Neural cell (in vitro differentiated cells): ENCODE measurements around the gene SYCE3. TPM values are rescaled to one million over a fixed set of nuclear protein-coding genes. Genes with fewer than 3 reads are reported as not detected.
"Not testable (repeated sequence)": the region's sequence is repeated elsewhere in the genome, so short reads cannot be mapped to it uniquely, and the experiment has no call there.

Source experiments
- H2AFZ ChIP-seq: fragments of 200-600, 300-800 bp; sonication (generic), shearing (Covaris generic); 2 replicates; pipeline ENCODE4 v1.6.0; 2014; ENCODE audit warnings: low read depth, mild to moderate bottlenecking, antibody characterized with exemption, low read length, moderate library complexity
- H3F3A ChIP-seq: fragments of 200-600 bp; shearing (Covaris generic); 2 replicates; pipeline ENCODE4 v1.6.1; 2016; ENCODE audit warnings: mild to moderate bottlenecking, moderate library complexity, mixed read lengths, antibody characterized with exemption, low read length; ENCODE audit not compliant: insufficient read depth, poor library complexity, severe bottlenecking
- H3K27ac ChIP-seq: fragments of 200-600, 300-800 bp; sonication (generic), shearing (Covaris generic); 2 replicates; pipeline ENCODE4 v1.5.1; 2014; ENCODE audit warnings: mild to moderate bottlenecking, low read length, moderate library complexity
- H3K27me3 ChIP-seq: fragments of 300-800, 200-600 bp; sonication (generic), shearing (Covaris generic); 2 replicates; pipeline ENCODE4 v1.6.0; 2014; ENCODE audit warnings: mild to moderate bottlenecking, low read depth, low read length, moderate library complexity; ENCODE audit not compliant: insufficient read depth
- H3K36me3 ChIP-seq: fragments of 300-800, 200-600 bp; sonication (generic), shearing (Covaris generic); 2 replicates; pipeline ENCODE4 v1.5.1; 2014; ENCODE audit warnings: mild to moderate bottlenecking, antibody characterized with exemption, low read length, moderate library complexity; ENCODE audit not compliant: insufficient read depth
- H3K4me2 ChIP-seq: fragments of 300-800, 200-600 bp; sonication (generic), shearing (Covaris generic); 2 replicates; pipeline ENCODE4 v1.6.0; 2014; ENCODE audit warnings: mild to moderate bottlenecking, low read length
- H3K4me3 ChIP-seq: fragments of 300-800, 200-600 bp; sonication (generic), shearing (Covaris generic); 2 replicates; pipeline ENCODE4 v1.5.1; 2014; ENCODE audit warnings: mild to moderate bottlenecking, low read length, moderate library complexity
- H3K79me2 ChIP-seq: fragments of 200-600 bp; shearing (Covaris generic); replicated peaks from 2 replicates; pipeline ENCODE4 v1.6.0; 2014; ENCODE audit warnings: mild to moderate bottlenecking, low read length, moderate library complexity; ENCODE audit not compliant: insufficient read depth
- H3K9ac ChIP-seq: fragments of 300-800, 200-600 bp; sonication (generic), shearing (Covaris generic); 2 replicates; pipeline ENCODE4 v1.6.1; 2016; ENCODE audit warnings: mild to moderate bottlenecking, low read length, mixed read lengths
- H3K9me2 ChIP-seq: fragments of 200-600 bp; shearing (Covaris generic); 2 replicates; pipeline ENCODE4 v1.6.1; 2016; ENCODE audit warnings: mild to moderate bottlenecking, low read length, mixed read lengths; ENCODE audit not compliant: insufficient read depth
- H3K9me3 ChIP-seq: fragments of 200-600, 300-800 bp; sonication (generic), shearing (Covaris generic); 2 replicates; pipeline ENCODE4 v1.6.1; 2016; ENCODE audit warnings: mild to moderate bottlenecking, mixed run types, low read length, moderate library complexity, mixed read lengths
- H4K20me1 ChIP-seq: fragments of 200-600 bp; shearing (Covaris generic); 2 replicates; pipeline ENCODE4 v1.6.1; 2016; ENCODE audit warnings: mild to moderate bottlenecking, mixed run types; ENCODE audit not compliant: insufficient read depth
- CTCF ChIP-seq: fragments of 450-650 bp; IDR thresholded peaks from 2 replicates; pipeline ENCODE4 v1.5.1; 2014; ENCODE audit warnings: antibody characterized with exemption, mild to moderate bottlenecking, moderate library complexity; ENCODE audit not compliant: poor library complexity, severe bottlenecking
- EP300 ChIP-seq: fragments of 450-650 bp; conservative IDR thresholded peaks from 2 replicates; pipeline ENCODE4 v1.6.1; 2014; ENCODE audit warnings: antibody characterized with exemption, mild to moderate bottlenecking, moderate library complexity; ENCODE audit not compliant: poor library complexity, severe bottlenecking
- EZH2 ChIP-seq: fragments of 200-600, 300-800 bp; shearing (Covaris generic), sonication (generic); IDR thresholded peaks from 2 replicates; pipeline ENCODE4 v1.6.1; 2014; ENCODE audit warnings: antibody characterized with exemption, low read length, borderline replicate concordance, mild to moderate bottlenecking; ENCODE audit not compliant: insufficient read depth, poor library complexity, severe bottlenecking
- MXI1 ChIP-seq: fragments of 450-650 bp; conservative IDR thresholded peaks from 2 replicates; pipeline ENCODE4 v1.6.1; 2014; ENCODE audit warnings: antibody characterized with exemption, mild to moderate bottlenecking; ENCODE audit not compliant: poor library complexity, severe bottlenecking
- POLR2AphosphoS5 ChIP-seq: IDR thresholded peaks from 2 replicates; pipeline ENCODE4 v1.6.1; 2012
- RAD21 ChIP-seq: fragments of 450-650 bp; conservative IDR thresholded peaks from 2 replicates; pipeline ENCODE4 v1.6.1; 2014; ENCODE audit warnings: antibody characterized with exemption, mild to moderate bottlenecking, moderate library complexity
- REST ChIP-seq: IDR thresholded peaks from 2 replicates; pipeline ENCODE4 v1.6.1; 2012; ENCODE audit warnings: borderline replicate concordance
- SMC3 ChIP-seq: fragments of 450-650 bp; conservative IDR thresholded peaks from 2 replicates; pipeline ENCODE4 v1.6.1; 2014; ENCODE audit warnings: antibody characterized with exemption, mild to moderate bottlenecking, moderate library complexity; ENCODE audit not compliant: poor library complexity
- TAF1 ChIP-seq: IDR thresholded peaks from 2 replicates; pipeline ENCODE4 v1.6.1; 2012; ENCODE audit warnings: low read depth
- polyA plus RNA-seq: library from polyadenylated mRNA; depleted of rRNA; stranded (reverse); fragments of >200 nt; gene quantifications from 2 replicates; pipeline ENCODE4 v1.2.3, GENCODE V29; 2014

SYCE3 gene
- polyA plus RNA-seq, 1 donor from 2014 or later, result not detected

- H3K9ac ChIP-seq, result no peak overlapping the region
- no peaks in the 10 kb centered on the region for H3F3A ChIP-seq
- no peak overlapping the region for H3K4me3 ChIP-seq
- no peaks in the 10 kb centered on the region for H3K36me3 ChIP-seq
- no peaks in the 10 kb centered on the region for H3K27me3 ChIP-seq
- H4K20me1 ChIP-seq, result no peaks in the 10 kb centered on the region
- H3K4me2 ChIP-seq, result no peak overlapping the region
- no peaks in the 10 kb centered on the region for H3K79me2 ChIP-seq
- H3K27ac ChIP-seq, result no peak overlapping the region
- no peak overlapping the region for H2AFZ ChIP-seq
- no peak for TF ChIP-seq MXI1
- TF ChIP-seq CTCF, result no peak
- no peak for TF ChIP-seq TAF1
- TF ChIP-seq EP300, result no peak
- no peak for TF ChIP-seq POLR2AphosphoS5
- no peak for TF ChIP-seq SMC3
- TF ChIP-seq REST, result no peak
- no peak for TF ChIP-seq RAD21
- TF ChIP-seq EZH2, result no peak
- no peaks in the 10 kb centered on the region for H3K9me3 ChIP-seq
- H3K9me2 ChIP-seq, result no peaks in the 10 kb centered on the region
Measured at GRCh38 chr22:50521710-50522109, 41.0 kb downstream of the SYCE3 start.

GRCh38 chr22:50520826-50521453 is 41.8 kb downstream of the SYCE3 start:
- no peaks in the 10 kb centered on the region for H3K9me2 ChIP-seq
- no peak overlapping the region for H3K27ac ChIP-seq
- H3K79me2 ChIP-seq, result no peaks in the 10 kb centered on the region
- no peak overlapping the region for H3K9ac ChIP-seq
- H4K20me1 ChIP-seq, result no peaks in the 10 kb centered on the region
- H3F3A ChIP-seq, result no peaks in the 10 kb centered on the region
- H2AFZ ChIP-seq, result no peak overlapping the region
- no peak overlapping the region for H3K4me2 ChIP-seq
- no peaks in the 10 kb centered on the region for H3K9me3 ChIP-seq
- H3K4me3 ChIP-seq, result no peak overlapping the region
- H3K27me3 ChIP-seq, result no peaks in the 10 kb centered on the region
- TF ChIP-seq EP300 (no peak), REST (no peak), TAF1 (no peak), CTCF (no peak), EZH2 (no peak), SMC3 (no peak), POLR2AphosphoS5 (no peak), MXI1 (no peak), RAD21 (no peak)
- no peaks in the 10 kb centered on the region for H3K36me3 ChIP-seq

GRCh38 chr22:50520184-50520583 is 42.5 kb downstream of the SYCE3 start:
- not testable (repeated sequence) for H2AFZ ChIP-seq, H3K27ac ChIP-seq, H3K36me3 ChIP-seq, H3K79me2 ChIP-seq, H3K4me2 ChIP-seq, H3K9me2 ChIP-seq, H3K9ac ChIP-seq, H4K20me1 ChIP-seq, H3K4me3 ChIP-seq, H3F3A ChIP-seq, H3K9me3 ChIP-seq, H3K27me3 ChIP-seq
